Astrocyte (in vitro differentiated cells and primary cell): ENCODE results near the gene SMPD3. TPM values are rescaled to one million over a fixed set of nuclear protein-coding genes. Genes with fewer than 3 reads are reported as not detected.

Experiments
- DNase-seq: peaks from one replicate; pipeline ENCODE4 v3.0.0-alpha.2; 2010; ENCODE audit warnings: low read depth
- FAIRE-seq: peaks from 2 replicates; lab custom pipeline; 2011; peaks lifted over from hg19 to GRCh38; lab: Jason Lieb, UNC
- H2AFZ ChIP-seq: 2 replicates; pipeline ENCODE4 v1.6.0; 2012; ENCODE audit warnings: low read depth, low read length, inconsistent platforms
- H3K27ac ChIP-seq: 2 replicates; pipeline ENCODE4 v1.5.1; 2011; ENCODE audit warnings: low read depth, low read length, inconsistent platforms
- H3K27me3 ChIP-seq: 2 replicates; pipeline ENCODE4 v1.6.0; 2011; ENCODE audit warnings: low read length, inconsistent platforms; ENCODE audit not compliant: insufficient read depth
- H3K36me3 ChIP-seq: 2 replicates; pipeline ENCODE4 v1.5.1; 2011; ENCODE audit warnings: low read length, inconsistent platforms; ENCODE audit not compliant: insufficient read depth
- H3K4me1 ChIP-seq: 2 replicates; pipeline ENCODE4 v1.5.1; 2011; ENCODE audit warnings: low read length, inconsistent platforms; ENCODE audit not compliant: insufficient read depth
- H3K4me2 ChIP-seq: 2 replicates; pipeline ENCODE4 v1.6.0; 2012; ENCODE audit warnings: low read length, inconsistent platforms
- H3K4me3 ChIP-seq: 2 replicates; pipeline ENCODE4 v1.5.1; 2011; ENCODE audit warnings: low read depth, mild to moderate bottlenecking, low read length, inconsistent platforms; ENCODE audit not compliant: insufficient read depth
- H3K79me2 ChIP-seq: 2 replicates; pipeline ENCODE4 v1.6.0; 2012; ENCODE audit warnings: mild to moderate bottlenecking, low read length, inconsistent platforms; ENCODE audit not compliant: insufficient read depth
- H3K9ac ChIP-seq: 2 replicates; pipeline ENCODE4 v1.6.0; 2012; ENCODE audit warnings: mild to moderate bottlenecking, low read length, inconsistent platforms
- H3K9me3 ChIP-seq: 2 replicates; pipeline ENCODE4 v1.5.1; 2012; ENCODE audit warnings: low read depth, mild to moderate bottlenecking, low read length, inconsistent platforms; ENCODE audit not compliant: insufficient read depth
- H4K20me1 ChIP-seq: 2 replicates; pipeline ENCODE4 v1.6.0; 2012; ENCODE audit warnings: low read length, inconsistent platforms; ENCODE audit not compliant: insufficient read depth
- H3K27ac Mint-ChIP-seq: one replicate; pipeline ENCODE4 v1.8.0; 2021; ENCODE audit warnings: mild to moderate bottlenecking, mixed read lengths; ENCODE audit not compliant: unreplicated experiment
- H3K27me3 Mint-ChIP-seq: one replicate; pipeline ENCODE4 v1.8.0; 2021; ENCODE audit warnings: low read depth, mixed read lengths; ENCODE audit not compliant: unreplicated experiment
- H3K36me3 Mint-ChIP-seq: one replicate; pipeline ENCODE4 v1.8.0; 2021; ENCODE audit warnings: low read depth, mixed read lengths; ENCODE audit not compliant: unreplicated experiment
- H3K4me1 Mint-ChIP-seq: one replicate; pipeline ENCODE4 v1.8.0; 2021; ENCODE audit warnings: low read depth, mixed read lengths; ENCODE audit not compliant: unreplicated experiment
- H3K4me3 Mint-ChIP-seq: one replicate; pipeline ENCODE4 v1.8.0; 2021; ENCODE audit warnings: mild to moderate bottlenecking, moderate library complexity, mixed read lengths; ENCODE audit not compliant: unreplicated experiment
- H3K9me3 Mint-ChIP-seq: one replicate; pipeline ENCODE4 v1.8.0; 2021; ENCODE audit warnings: mild to moderate bottlenecking, mixed read lengths; ENCODE audit not compliant: unreplicated experiment
- EZH2 ChIP-seq: IDR thresholded peaks from 2 replicates; pipeline ENCODE4 v1.6.1; 2012; ENCODE audit warnings: mild to moderate bottlenecking, low read length, inconsistent platforms; ENCODE audit not compliant: insufficient read depth
- total RNA-seq: library from RNA; stranded (reverse); gene quantifications from 2 replicates; pipeline ENCODE4 v1.2.1, GENCODE V29; 2021
- TF ChIP-seq, protein P1 (sequence below): IDR thresholded peaks from 2 replicates; pipeline ENCODE4 v1.5.1; 2011; ENCODE audit warnings: low read depth, mild to moderate bottlenecking, inconsistent platforms, low read length, moderate library complexity; ENCODE audit not compliant: insufficient read depth

Gene SMPD3
- total RNA-seq, 1 donor from 2014 or later, result 0.25 TPM

DNA sequence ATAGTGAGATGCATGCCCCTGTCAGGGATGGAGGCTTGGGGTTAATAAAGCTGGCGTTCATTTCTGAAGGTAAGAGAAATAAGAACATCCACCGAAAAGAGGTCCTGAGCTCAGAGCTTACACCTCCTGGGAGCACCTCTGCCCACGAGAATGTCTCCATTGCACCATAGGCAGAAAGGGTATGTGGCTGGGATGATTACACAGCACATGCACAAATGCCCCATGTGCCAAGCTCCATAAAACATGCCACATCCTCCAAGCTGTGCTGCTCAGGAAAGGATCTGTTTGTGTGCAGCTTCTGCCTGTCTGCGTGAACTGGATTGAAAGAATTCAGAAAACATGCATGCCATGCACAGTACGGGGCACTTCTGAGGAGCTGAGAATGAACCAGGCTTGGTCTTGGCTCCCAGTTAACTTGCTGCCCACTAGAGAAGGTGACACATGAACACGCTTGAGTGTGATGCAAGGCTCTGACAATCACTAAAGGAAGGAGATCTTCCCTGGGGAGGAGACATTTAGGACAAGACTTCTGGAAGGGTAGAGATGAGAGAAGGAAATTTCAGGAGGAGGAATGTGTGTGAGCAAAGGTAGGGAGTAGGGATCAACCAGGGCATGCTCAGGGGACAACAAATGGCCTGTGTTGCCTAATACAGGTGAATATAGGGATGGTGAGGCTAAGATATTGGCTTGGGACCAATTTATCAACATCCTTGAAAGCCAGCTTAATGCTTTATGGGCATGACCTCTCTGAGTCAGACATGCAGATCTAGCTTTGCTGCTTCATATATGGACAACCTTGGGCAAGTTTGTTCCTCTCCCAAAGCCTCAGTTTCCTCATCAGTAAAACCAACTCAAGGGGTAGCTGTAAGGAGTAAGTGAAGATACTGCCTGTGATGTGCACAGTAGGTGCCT, 32.0 kb upstream of the SMPD3 start:
- H3K4me1 ChIP-seq, result no peaks in the 10 kb centered on the region

DNA sequence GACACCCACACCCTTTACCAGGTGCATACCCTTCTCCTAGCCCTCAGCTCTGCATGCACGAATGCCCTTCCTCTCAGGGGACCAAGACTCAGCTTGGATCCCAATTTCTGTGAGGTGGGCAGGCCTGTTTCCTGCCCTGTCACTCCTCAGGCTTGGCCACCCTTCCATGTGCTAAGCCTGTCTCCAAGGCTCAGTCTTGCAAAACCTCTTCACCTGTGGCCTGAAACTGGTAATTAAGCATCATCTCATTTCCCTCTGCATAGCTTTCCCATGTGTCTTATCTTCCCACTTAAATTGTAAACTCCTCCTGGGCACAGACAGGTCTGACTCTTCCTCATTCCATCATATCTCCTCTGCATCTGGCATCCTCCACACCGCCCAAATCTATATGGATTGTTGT, 31.0 kb upstream of the SMPD3 start:
- Histone ChIP-seq H4K20me1 (no peaks in the 10 kb centered on the region), H3K4me2 (no peak overlapping the region), H3K79me2 (no peaks in the 10 kb centered on the region), H3K27ac (no peak overlapping the region), H3K4me3 (no peak overlapping the region), H2AFZ (no peak overlapping the region), H3K27me3 (no peaks in the 10 kb centered on the region), H3K36me3 (no peaks in the 10 kb centered on the region), H3K4me1 (no peaks in the 10 kb centered on the region), H3K9ac (no peak overlapping the region), H3K9me3 (peaks cover 2% of the 10 kb centered on the region)
- Mint-ChIP-seq H3K4me1 (no peaks in the 10 kb centered on the region), H3K27ac (no peak overlapping the region), H3K36me3 (no peaks in the 10 kb centered on the region), H3K27me3 (peaks cover 25% of the 10 kb centered on the region), H3K4me3 (no peak overlapping the region), H3K9me3 (peaks cover 6% of the 10 kb centered on the region)
- DNase-seq (no peak), FAIRE-seq (no peak)
- TF ChIP-seq EZH2, result no peak
- TF ChIP-seq, protein P1, sequence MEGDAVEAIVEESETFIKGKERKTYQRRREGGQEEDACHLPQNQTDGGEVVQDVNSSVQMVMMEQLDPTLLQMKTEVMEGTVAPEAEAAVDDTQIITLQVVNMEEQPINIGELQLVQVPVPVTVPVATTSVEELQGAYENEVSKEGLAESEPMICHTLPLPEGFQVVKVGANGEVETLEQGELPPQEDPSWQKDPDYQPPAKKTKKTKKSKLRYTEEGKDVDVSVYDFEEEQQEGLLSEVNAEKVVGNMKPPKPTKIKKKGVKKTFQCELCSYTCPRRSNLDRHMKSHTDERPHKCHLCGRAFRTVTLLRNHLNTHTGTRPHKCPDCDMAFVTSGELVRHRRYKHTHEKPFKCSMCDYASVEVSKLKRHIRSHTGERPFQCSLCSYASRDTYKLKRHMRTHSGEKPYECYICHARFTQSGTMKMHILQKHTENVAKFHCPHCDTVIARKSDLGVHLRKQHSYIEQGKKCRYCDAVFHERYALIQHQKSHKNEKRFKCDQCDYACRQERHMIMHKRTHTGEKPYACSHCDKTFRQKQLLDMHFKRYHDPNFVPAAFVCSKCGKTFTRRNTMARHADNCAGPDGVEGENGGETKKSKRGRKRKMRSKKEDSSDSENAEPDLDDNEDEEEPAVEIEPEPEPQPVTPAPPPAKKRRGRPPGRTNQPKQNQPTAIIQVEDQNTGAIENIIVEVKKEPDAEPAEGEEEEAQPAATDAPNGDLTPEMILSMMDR, result no peak

More for the DNA sequence above, 32.0 kb upstream of the SMPD3 start:
- Histone ChIP-seq H3K4me3 (no peak overlapping the region), H2AFZ (no peak overlapping the region), H3K27me3 (no peaks in the 10 kb centered on the region), H3K36me3 (no peaks in the 10 kb centered on the region), H3K9me3 (peaks cover 2% of the 10 kb centered on the region), H3K4me2 (no peak overlapping the region), H3K9ac (no peak overlapping the region), H3K27ac (no peak overlapping the region), H4K20me1 (no peaks in the 10 kb centered on the region), H3K79me2 (no peaks in the 10 kb centered on the region)
- Mint-ChIP-seq H3K27me3 (peaks cover 21% of the 10 kb centered on the region), H3K27ac (no peak overlapping the region), H3K36me3 (no peaks in the 10 kb centered on the region), H3K4me3 (no peak overlapping the region), H3K4me1 (no peaks in the 10 kb centered on the region), H3K9me3 (peaks cover 8% of the 10 kb centered on the region)
- FAIRE-seq (no peak), DNase-seq (no peak)
- no peak for TF ChIP-seq EZH2

DNA sequence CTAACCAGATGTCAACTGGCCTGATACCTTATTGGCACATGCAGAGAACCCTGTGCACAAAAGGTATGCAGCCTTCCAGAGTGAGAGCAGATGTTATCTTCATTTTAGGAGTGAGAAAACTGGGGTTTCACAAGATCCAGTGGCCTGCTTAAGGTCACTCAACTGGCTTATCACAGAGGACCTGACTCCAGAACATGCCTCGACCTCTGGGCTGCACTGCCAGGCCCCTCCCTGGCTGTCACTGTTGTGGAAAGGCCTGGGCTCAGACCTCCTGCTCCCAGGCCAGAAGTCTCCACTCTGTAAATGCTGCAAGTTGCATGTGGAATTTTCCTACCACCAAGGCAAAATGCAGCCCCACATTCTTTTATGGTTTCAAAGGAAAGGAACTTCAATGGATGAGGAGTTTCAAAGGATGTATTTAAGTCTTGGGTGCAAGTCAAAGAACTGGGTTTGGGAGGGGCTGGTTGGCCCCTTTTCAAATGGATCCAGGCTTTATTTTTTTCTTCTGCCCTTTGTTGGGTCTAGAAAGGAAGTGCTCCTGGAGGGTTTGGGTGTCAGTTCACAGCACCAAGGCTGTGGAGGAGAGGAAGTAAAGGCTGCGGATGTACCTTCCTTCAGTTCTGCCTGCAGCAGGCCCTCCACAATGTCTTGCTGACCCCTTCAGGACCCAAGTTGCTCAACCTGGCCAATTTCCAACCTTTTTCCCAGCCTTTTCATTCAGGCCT, 30.4 kb upstream of the SMPD3 start:
- Mint-ChIP-seq H3K27me3 (peaks cover 26% of the 10 kb centered on the region), H3K27ac (no peak overlapping the region), H3K9me3 (peaks cover 6% of the 10 kb centered on the region), H3K4me3 (no peak overlapping the region), H3K36me3 (no peaks in the 10 kb centered on the region), H3K4me1 (no peaks in the 10 kb centered on the region)
- Histone ChIP-seq H3K79me2 (no peaks in the 10 kb centered on the region), H3K9me3 (peaks cover 2% of the 10 kb centered on the region), H2AFZ (no peak overlapping the region), H3K27ac (no peak overlapping the region), H3K4me2 (no peak overlapping the region), H4K20me1 (no peaks in the 10 kb centered on the region), H3K4me3 (no peak overlapping the region), H3K4me1 (no peaks in the 10 kb centered on the region), H3K9ac (no peak overlapping the region), H3K27me3 (no peaks in the 10 kb centered on the region), H3K36me3 (no peaks in the 10 kb centered on the region)
- TF ChIP-seq, protein P1, result no peak
- TF ChIP-seq EZH2, result no peak
- DNase-seq, result no peak
- no peak for FAIRE-seq
